Esophagus squamous epithelium (tissue), 4 donors: Measurements from ENCODE around the gene ATP2C1.

ENCODE experiments used
- POLR2A ChIP-seq, 4 donors: fragments of 450-650 bp; IDR thresholded peaks; one replicate each; pipeline ENCODE4 v1.6.1; 2017; ENCODE audit warnings: antibody characterized with exemption in 4 of 4, mild to moderate bottlenecking in 4 of 4, moderate library complexity in 3 of 4
- TF ChIP-seq, protein P1 (sequence below), 6 experiments: fragments of 450-650 bp in 4 of 6; fragments of 200-600 bp in 2 of 6; sonication (generic) in 2 of 6; IDR thresholded peaks; one replicate each; pipeline ENCODE4 v1.5.1; 2016 to 2019; ENCODE audit warnings: antibody characterized with exemption in 6 of 6, mild to moderate bottlenecking in 4 of 6, moderate library complexity in 4 of 6

DNA sequence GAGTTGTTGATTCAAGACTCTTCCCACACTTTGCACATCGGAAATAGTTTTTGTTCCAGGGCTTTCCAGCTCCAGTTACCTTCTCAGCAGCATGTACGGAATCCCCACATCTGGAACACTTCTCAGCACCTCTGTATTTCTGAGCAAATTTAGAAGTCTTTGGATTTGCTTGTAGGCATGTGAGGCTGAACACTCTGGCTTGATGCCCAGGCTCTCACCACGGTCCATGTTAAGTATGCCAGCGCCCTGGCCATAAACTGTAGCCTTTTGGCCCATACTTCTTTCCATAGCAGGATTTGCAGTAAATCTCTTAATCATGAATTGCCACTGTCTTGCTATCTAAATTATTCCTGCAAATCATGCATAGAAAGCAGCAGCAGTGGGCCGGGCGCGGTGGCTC lies 24.4 kb downstream of the ATP2C1 start:
- TF ChIP-seq, protein P1, sequence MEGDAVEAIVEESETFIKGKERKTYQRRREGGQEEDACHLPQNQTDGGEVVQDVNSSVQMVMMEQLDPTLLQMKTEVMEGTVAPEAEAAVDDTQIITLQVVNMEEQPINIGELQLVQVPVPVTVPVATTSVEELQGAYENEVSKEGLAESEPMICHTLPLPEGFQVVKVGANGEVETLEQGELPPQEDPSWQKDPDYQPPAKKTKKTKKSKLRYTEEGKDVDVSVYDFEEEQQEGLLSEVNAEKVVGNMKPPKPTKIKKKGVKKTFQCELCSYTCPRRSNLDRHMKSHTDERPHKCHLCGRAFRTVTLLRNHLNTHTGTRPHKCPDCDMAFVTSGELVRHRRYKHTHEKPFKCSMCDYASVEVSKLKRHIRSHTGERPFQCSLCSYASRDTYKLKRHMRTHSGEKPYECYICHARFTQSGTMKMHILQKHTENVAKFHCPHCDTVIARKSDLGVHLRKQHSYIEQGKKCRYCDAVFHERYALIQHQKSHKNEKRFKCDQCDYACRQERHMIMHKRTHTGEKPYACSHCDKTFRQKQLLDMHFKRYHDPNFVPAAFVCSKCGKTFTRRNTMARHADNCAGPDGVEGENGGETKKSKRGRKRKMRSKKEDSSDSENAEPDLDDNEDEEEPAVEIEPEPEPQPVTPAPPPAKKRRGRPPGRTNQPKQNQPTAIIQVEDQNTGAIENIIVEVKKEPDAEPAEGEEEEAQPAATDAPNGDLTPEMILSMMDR (IDR thresholded peaks at IDR 0.05), result no peak
- no peak for TF ChIP-seq POLR2A (IDR thresholded peaks at IDR 0.05)
